HG02884 (cell line): Measurements from ENCODE around the gene BCCIP.

Experiments
- ATAC-seq: cut with Tn5 transposase; IDR thresholded peaks from one replicate; pipeline ENCODE4 v1.9.1; 2021; ENCODE audit warnings: mild to moderate bottlenecking, moderate library complexity; ENCODE audit not compliant: unreplicated experiment

BCCIP gene

DNA sequence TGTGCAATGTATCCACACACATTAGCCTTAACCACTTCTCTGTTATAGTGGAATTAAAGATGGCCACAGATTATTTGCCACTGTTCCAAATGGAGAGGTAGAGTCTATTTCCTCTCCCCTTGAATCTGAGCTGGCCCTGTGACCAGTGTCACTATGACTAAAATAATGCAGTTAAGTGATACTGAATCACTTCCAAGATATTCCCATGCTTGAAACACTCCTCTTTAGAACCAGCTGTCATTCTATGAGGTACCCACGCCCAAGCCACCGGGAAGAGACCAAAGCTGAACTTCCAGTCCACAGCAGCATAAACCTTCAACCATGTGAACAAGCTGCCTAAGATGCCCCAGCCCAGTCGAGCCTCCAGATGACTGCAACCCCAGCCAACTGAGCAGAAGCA lies 59.9 kb downstream of the BCCIP start:
- ATAC-seq: no peak
